ENCODE data around the gene CCDC88B.
A peak's percentile ranks its signal among the peaks of the same experiment; 100 is the strongest.

The CCDC88B gene, protein sequence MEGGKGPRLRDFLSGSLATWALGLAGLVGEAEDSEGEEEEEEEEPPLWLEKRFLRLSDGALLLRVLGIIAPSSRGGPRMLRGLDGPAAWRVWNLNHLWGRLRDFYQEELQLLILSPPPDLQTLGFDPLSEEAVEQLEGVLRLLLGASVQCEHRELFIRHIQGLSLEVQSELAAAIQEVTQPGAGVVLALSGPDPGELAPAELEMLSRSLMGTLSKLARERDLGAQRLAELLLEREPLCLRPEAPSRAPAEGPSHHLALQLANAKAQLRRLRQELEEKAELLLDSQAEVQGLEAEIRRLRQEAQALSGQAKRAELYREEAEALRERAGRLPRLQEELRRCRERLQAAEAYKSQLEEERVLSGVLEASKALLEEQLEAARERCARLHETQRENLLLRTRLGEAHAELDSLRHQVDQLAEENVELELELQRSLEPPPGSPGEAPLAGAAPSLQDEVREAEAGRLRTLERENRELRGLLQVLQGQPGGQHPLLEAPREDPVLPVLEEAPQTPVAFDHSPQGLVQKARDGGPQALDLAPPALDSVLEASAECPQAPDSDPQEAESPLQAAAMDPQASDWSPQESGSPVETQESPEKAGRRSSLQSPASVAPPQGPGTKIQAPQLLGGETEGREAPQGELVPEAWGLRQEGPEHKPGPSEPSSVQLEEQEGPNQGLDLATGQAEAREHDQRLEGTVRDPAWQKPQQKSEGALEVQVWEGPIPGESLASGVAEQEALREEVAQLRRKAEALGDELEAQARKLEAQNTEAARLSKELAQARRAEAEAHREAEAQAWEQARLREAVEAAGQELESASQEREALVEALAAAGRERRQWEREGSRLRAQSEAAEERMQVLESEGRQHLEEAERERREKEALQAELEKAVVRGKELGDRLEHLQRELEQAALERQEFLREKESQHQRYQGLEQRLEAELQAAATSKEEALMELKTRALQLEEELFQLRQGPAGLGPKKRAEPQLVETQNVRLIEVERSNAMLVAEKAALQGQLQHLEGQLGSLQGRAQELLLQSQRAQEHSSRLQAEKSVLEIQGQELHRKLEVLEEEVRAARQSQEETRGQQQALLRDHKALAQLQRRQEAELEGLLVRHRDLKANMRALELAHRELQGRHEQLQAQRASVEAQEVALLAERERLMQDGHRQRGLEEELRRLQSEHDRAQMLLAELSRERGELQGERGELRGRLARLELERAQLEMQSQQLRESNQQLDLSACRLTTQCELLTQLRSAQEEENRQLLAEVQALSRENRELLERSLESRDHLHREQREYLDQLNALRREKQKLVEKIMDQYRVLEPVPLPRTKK (N-terminal part only)

DNA sequence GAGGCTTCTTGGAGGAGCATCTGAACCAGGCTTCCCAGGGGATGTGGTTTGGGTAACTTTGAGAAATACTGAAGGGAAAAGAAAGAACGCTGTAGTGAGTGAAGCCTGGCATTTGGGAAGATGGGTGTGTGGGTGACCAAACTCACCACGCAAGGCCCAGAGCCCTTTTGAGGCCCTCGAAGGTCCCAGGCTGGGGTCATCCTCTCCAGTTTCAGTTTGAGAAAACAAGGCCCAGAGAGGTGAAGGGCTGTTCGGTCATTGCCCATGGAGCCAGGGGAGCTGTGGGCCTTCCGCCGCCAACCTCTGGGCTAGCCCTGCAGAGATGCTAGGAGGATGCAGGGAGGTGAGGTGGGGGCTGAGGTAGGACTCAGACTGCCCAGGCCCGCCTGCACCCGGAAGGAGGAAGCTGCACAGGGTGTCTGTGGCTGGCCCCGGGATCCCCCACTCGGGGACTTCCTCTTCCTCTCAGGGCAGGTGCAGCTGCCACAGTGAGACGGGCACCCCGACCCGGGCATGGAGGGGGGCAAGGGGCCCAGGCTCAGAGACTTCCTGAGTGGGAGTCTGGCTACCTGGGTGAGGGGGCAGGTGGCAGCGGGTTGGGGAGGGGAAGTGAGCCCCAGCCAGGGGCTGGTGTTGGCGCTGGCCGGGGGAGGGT is at the start of gene CCDC88B:
CCDC88B (plus strand) TSS at position 451 of the 655 bp plus-strand sequence; CDS start at position 514, 63 bp downstream.
- DNase-seq (ENCODE audit: low read depth in 2 of 2) = peak; percentile 73 to 76

DNA sequence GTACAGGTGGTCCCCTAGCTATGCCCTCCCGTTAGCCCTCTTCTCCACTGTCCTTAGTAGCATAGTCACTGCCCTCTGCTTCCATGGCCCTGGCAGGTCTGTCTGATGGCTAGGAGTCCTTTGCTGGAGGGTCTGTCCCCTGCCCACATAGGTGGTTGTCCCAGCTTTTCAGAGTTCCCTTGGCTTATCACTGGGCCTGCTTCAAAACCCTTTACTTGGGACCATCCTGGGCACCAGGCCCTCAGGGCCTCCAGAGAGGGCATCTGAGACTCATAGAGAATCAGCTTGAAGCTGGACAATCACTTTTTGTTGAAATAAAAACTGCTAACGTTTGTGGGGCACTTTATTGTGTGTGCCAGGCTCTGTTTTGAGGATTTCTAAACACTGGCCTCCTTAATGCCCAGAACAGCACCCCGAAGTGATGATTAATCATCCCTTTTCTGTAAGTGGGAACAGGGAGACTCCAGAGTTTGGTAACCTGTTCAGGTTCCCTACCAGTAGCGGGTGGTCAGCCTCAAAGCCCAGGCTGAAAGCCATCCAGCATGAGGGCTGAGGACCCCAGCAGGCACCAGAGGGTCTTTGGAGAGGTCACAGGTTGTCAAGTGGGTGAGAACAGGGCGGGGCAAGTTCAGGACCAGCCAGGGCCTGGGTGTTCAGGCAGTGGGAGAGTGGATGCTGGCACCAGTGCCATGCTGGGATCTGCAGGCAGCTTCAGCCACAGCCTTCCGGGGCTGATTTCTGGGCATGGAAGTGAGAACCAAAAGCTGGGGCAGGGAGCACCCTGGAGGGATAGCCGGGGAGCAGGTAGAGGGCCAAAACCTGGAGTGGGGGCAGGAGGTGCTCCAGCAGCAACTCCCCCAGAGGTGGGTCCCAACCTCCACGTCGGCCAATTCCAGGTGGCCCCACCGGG is 49.4 kb upstream of the CCDC88B start:
- no peak for DNase-seq (ENCODE audit: low read depth in 2 of 2)

DNA sequence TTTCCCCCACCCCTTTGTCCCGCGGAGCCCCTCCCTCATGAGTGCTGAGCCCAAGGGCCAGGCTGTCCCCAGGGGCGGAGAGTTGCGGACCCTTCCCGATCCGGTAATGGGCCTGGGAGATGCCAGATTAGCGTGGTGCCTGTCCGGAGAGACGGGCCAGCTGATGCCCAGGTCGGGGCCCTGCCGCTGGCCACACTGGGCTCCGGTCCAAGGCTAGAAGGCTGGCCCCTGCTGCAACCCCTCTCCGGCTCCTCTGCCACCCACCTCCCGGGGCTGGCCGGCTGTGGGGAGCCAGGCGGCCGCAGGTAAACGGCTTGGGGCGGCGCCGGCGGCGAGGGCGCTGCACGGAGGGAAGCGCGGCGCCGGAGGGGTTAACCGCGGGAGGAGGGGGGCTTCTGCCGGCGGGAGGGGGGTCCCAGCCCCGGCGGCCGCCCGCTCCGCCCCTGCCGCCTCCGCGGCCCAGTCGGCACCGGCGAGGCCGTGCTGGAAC is 48.7 kb upstream of the CCDC88B start, which contains the start of gene KCNK4:
KCNK4 (plus strand) TSS at position 41 of the 490 bp plus-strand sequence. CDS start 1,717 bp downstream, outside the sequence.
- no peak for DNase-seq (ENCODE audit: low read depth in 2 of 2)

DNA sequence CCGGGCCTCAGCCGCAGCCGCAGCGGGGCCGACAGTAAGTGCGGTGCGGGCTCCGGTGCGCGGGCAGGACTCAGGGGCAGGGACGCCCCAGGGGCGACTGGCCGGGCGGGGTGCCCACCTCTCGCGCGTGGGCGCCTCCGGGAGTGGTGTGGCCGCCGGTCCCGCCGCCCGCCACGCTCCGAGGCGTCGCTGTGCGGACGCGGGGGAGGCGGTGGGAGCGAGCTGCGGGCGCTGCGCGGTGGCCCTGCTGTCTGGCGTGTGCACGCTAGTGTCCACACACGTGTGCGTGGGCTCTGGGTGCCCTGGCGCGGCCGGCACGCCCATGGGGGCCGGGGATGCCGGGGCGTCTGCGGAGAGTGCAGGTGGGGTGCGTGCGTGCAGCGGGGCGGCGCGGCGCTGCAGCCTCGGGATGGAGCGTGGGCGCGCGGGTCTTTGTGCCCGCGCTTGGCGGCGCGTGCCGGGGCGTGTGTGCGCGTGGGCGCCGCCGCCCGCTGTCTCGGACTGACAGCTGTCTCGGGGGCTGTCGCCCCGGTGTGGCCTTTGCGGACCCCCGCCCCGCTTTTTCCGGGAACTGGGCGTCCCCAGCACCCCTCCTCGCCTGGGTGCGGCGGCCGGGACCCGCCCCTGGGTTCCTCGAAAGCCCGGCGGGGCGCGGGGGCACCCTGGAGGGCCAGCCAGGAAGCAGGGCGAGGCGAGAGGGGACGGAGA is 48.1 kb upstream of the CCDC88B start:
- no peak for DNase-seq (ENCODE audit: low read depth in 2 of 2)

DNA sequence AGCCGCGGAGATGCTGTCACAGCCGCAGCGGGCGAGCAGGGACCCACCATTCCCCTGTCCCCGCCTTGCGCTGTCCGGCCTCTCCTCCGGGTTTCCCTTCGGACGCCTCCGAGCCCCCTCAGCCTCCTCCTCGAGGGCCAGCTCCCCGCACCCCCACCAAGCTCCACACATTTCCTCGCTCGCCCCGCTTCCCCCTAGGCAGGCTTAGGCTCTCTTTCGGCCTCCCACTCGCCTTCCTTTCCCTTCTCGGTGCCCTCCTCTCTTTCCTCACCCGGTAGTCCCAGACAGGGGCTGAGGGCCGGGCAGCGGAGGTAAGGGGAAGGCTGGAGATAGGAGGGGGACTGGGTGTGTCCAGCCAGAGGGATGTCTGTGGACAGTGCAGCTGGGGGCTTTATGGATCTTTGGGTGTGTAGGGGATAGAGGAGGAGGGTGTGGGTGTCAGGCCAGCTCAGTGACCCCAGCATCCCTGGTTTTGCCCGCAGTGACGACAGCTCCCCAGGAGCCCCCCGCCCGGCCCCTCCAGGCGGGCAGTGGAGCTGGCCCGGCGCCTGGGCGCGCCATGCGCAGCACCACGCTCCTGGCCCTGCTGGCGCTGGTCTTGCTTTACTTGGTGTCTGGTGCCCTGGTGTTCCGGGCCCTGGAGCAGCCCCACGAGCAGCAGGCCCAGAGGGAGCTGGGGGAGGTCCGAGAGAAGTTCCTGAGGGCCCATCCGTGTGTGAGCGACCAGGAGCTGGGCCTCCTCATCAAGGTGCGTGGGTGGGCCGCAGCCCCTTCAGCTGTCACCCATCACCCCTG is 47.3 kb upstream of the CCDC88B start:
- DNase-seq (ENCODE audit: low read depth in 2 of 2) = no peak

DNA sequence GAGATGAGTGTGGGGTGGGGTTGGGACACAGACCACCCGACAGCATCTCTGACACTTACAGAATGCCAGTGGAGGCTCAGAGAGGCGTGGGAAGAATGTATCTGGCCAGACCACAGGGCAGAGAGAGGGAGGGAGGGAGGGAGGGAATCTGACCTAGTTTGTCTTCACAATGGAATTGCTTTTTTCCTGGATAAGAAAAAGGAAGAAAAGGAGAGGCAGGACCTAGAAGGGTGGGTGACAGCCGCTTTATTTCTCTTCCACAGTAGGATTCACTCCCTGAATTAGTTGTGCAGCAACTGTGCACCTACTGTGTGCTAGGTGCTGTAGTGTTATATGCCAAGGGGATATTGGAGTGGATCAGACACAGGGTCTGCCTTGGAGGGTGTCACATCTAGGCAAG is 45.2 kb upstream of the CCDC88B start:
- no peak for DNase-seq (ENCODE audit: low read depth in 2 of 2)

DNA sequence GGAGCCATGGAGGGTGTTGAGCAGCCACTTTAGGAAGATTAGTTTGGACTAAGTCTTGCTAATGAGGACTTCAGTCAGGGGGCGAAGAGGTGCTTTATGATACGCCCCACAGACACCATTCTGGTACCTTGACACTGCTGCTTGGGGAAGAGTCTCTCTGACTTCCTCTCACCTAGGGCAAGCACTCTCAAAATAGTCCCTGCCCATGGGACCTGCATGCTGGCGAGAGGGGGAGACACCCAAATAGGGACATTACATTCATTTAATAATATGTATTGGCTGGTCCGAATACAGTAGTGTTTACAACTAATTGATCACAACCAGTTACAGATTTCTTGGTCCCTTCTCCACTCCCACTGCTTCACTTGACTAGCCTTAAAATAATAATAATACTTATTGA is 44.2 kb upstream of the CCDC88B start:
- no peak for DNase-seq (ENCODE audit: low read depth in 2 of 2)

DNA sequence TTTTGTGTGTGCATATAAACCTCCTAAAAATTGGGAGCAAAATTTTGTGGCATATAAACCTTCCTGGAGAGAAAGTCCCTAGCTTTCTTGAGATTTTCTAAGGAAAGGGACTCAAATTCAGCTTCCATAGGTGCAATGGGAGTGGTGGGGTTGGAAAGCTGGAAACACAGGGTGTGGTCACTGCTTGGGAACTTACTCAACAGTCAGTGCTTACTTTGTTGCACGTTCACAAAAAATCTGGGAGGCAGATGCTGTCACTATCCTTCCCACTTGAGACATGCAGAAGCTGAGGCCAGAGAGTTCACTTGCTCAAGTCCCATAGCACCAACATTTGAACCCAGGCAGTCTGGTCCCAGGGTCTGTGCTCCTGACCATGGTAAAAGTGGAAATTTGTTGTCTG is 43.8 kb upstream of the CCDC88B start:
- DNase-seq (ENCODE audit: low read depth in 2 of 2) = no peak

DNA sequence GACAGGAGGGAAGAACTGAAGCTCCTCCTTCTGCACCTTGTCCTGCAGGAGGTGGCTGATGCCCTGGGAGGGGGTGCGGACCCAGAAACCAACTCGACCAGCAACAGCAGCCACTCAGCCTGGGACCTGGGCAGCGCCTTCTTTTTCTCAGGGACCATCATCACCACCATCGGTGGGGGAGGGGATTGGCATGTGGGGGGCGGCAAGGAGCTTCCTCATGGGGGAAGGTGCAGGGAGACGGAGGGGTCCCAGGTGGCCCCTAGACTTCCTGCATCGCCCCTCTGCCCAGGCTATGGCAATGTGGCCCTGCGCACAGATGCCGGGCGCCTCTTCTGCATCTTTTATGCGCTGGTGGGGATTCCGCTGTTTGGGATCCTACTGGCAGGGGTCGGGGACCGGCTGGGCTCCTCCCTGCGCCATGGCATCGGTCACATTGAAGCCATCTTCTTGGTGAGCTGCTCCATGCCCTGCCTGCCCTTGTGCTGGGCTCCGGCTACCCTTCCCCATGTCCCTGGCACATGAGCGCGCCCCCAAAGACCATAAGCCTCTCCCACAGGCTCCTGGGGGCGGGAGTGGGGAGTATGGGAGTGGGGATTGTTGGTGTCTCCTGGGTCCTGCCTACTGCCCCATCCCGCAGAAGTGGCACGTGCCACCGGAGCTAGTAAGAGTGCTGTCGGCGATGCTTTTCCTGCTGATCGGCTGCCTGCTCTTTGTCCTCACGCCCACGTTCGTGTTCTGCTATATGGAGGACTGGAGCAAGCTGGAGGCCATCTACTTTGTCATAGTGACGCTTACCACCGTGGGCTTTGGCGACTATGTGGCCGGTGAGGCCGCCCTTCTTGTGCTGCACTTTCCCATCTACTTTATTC is 42.9 kb upstream of the CCDC88B start:
- no peak for DNase-seq (ENCODE audit: low read depth in 2 of 2)

DNA sequence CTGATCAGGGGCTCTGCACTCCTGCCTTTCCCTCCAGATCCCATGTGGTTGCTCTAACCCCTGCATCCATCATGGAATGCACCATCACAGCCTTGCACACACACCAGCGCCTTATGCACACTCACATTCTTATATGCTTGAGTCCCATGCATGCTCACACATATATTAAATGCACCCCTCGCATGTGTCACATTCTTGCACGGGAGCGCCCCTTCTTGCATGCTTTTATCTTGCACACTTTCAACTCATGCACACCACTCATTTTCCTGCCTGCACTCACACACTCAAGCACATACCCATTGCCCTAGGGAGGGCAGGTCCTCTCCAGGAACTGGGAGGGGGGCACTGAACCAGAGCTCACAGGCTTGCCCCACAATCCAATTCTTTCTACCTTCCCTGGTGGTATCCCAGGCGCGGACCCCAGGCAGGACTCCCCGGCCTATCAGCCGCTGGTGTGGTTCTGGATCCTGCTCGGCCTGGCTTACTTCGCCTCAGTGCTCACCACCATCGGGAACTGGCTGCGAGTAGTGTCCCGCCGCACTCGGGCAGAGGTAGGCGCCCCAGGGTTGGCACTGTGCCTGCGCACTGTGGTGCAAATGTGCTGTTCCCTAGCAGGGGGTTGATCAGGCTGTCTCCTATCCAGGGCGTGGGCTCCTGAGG is 42.2 kb upstream of the CCDC88B start:
- no peak for DNase-seq (ENCODE audit: low read depth in 2 of 2)

DNA sequence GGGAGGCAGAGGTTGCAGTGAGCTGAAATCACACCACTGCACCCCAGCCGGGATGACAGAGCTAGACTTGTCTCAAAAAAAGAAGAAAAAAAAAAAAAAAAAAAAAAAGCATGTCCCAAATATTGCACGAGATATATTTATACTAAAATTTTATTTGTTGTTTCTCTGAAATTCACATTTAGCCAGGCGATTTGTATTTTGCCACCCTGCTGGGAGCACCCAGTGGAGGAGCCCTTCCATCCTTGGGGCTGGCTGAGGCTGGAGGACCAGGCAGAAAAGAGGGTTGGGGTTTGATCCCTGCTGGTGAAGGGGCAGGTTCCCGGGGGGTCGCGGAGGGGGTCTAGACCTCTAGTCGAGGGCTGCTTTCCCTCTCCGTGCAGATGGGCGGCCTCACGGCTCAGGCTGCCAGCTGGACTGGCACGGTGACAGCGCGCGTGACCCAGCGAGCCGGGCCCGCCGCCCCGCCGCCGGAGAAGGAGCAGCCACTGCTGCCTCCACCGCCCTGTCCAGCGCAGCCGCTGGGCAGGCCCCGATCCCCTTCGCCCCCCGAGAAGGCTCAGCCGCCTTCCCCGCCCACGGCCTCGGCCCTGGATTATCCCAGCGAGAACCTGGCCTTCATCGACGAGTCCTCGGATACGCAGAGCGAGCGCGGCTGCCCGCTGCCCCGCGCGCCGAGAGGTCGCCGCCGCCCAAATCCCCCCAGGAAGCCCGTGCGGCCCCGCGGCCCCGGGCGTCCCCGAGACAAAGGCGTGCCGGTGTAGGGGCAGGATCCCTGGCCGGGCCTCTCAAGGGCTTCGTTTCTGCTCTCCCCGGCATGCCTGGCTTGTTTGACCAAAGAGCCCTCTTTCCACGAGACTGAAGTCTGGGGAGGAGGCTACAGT is 40.8 kb upstream of the CCDC88B start:
- DNase-seq (ENCODE audit: low read depth in 2 of 2) = no peak

DNA sequence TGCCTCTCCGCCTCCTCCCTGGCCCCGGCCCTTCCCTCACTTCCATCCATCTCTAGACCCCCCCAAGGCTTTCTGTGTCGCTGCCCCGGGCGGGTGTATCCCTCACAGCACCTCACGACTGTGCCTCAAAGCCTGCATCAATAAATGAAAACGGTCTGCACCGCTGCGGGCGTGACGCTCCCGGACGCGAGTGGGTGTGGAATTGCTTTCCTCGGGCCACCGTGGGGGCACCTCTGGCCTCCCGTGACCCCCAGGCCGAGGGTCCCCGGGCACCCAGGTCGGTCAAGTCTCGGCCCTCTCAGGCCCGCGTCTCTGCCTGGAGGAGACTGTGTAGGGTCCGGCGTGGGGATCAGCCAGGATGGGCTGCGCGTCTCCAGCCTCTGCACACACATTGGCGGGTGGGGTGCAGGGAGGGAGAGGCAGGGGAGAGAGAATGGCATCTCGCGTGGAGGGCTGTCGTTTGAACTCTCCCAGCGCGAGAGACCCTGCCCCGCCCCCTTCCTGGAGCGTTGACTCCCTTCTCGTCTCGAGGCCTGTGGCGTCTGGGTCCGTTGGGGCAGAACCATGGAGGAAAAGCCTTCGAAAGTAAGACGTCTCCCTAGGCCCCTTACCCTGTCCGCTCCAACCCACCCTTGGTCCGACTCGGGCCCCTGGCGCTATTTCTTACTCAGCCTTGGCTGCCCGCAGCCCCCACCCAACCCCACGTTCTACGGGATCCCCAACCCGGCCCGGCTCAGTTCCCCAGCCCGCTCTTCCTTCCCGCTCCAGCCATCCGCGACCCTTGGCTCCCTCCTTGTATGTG is 40.0 kb upstream of the CCDC88B start, which contains the start of gene CATSPERZ:
CATSPERZ (plus strand) TSS at position 512 of the 802 bp plus-strand sequence; CDS start at position 565, 53 bp downstream.
- DNase-seq (ENCODE audit: low read depth in 2 of 2) = no peak

DNA sequence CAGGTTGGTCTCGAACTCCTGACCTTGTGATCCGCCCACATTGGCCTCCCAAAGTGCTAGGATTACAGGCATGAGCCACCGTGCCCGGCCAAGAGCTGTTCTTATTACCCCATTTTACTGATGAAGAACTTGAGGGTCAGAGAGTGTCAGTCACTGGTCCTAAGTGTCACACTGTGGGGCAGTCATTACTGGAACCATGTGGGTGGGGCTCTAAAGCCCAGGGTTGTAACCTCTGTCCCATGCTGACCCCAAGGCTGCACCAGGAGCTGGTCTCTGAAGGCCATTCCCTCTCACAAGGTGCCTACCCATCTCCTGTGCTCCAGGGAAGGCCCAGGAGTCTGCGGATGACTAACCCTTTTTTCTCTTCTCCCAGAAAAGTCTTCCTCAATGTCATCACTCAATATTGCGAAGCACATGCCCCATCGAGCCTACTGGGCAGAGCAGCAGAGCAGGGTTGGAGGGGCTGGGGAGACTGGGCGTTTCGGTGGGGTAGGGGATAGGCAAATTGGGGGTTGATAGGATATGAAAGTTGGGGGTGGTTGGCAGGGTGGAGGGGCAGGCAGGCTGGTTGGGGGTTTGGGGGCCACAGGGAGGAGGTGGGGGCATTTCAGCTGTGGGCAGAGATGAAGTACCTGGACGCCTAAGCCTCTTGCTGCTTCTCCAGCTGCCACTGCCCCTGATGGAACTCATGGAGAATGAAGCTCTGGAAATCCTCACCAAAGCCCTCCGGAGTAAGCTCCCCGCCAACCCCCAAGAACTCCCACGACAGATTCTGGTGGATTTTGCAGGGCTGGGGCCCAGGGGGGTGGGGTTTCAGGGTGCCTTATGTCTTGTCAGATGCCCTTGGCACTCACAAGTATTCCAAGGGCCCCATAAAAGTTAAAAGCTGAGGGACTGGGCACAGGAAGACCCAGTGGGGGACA is 36.6 kb upstream of the CCDC88B start:
- no peak for DNase-seq (ENCODE audit: low read depth in 2 of 2)

DNA sequence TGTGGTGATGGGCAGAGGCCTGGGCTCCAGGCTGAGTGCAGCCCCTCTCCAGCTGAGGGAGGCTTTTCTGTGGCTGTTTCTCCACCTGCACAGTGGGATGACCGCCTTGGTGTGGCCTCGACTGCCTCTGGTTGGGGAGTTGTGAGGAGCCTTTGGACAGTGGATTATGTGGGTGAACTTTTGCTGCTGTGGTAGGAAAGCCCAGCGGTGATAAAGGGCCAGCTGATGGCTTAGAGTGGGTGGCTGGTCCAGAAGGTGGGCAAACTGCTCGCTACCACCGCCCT is 36.0 kb upstream of the CCDC88B start:
- no peak for DNase-seq (ENCODE audit: low read depth in 2 of 2)

Measured in stimulated activated CD4-positive, alpha-beta T cell treated with anti-CD3 and anti-CD28 coated beads, Interleukin-4, amount 100 ng/mL, for 48 hours (primary cell).